Astrocyte of the spinal cord (primary cell): Measurements from ENCODE around the gene C1orf141.
"Not testable (repeated sequence)": the region's sequence is repeated elsewhere in the genome, so short reads cannot be mapped to it uniquely, and the experiment has no call there.

Experiments used
- DNase-seq: peaks from one replicate; pipeline ENCODE4 v3.0.0; 2011; ENCODE audit warnings: low read depth, low spot score
- H3K4me3 ChIP-seq: 2 replicates; pipeline ENCODE4 v1.5.1; 2011; ENCODE audit warnings: low read depth, mild to moderate bottlenecking, low read length, moderate library complexity
- CTCF ChIP-seq: IDR thresholded peaks from 2 replicates; pipeline ENCODE4 v1.5.1; 2012; ENCODE audit warnings: low read depth, mild to moderate bottlenecking, low read length, inconsistent platforms
- in situ Hi-C: cut with HindIII; loops from 2 replicates; pipeline ENCODE4 v1.10.0; 2017; ENCODE audit warnings: low sequenced_read_pairs

C1orf141 gene

DNA sequence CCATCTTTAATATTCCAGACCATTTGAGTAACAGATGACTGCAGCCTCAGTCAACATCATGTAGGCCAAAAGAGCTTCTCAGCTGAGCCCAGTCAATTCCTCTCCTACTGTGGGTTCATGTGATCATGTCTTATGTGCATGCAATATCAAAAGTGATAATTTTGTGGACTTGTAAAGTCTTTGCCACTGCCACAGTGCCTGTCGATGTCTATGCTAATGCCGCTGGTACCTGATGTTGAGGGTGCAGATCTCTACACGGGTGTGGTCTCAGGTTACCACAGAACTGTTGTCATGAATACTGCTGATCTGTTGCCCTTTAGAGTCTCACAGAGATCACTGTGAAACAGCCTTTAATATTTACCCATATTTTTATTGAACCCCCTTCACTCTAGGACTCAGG lies 11.3 kb upstream of the C1orf141 start:
- no peak overlapping the region for H3K4me3 ChIP-seq
- DNase-seq = no peak
- in situ Hi-C loops = no loop called here
- TF ChIP-seq CTCF = no peak

GRCh38 chr1:67144696-67145095 lies 9.9 kb upstream of the C1orf141 start:
- H3K4me3 ChIP-seq = no peak overlapping the region
- peak; percentile 37 for TF ChIP-seq CTCF
- no peak for DNase-seq
- in situ Hi-C loops = no loop called here

DNA sequence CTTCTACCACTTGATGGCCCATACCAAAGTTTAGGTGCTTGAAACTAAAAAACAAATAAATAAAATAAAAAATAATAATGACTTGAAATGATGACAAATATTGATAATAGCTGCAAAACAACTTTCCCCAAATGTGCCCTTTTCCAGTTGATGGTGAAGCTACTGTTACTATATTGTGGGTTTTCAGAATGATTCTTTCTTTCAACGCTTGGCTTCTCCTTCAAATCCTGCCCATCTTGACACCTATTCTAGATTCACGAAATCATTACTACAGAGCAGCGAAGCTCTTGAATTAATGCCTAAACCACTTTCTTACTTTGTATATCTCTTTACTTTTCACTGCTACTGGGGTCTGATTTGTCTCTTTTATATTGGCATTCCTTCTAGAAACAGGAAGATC lies 9.2 kb upstream of the C1orf141 start:
- in situ Hi-C loops = no loop called here
- TF ChIP-seq CTCF = no peak
- H3K4me3 ChIP-seq = no peak overlapping the region
- no peak for DNase-seq

DNA sequence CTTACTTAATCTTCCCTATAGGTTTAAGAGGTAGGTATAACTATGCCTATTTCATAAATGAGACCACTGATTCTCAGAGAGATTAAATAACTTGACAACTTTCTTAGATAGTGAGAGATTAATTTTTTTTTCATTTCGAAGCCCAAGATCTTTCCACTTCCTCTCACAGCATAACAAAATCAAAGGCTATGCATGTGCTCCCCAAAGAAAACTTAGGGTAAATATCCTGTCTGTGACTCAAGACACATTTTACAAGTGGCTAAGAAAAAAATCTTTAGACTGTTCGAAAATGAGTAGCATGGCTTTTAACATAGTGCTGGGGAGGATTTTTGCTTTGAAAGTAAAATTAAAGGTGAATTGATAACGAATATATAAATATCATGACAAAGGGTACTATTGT lies 8.2 kb upstream of the C1orf141 start:
- TF ChIP-seq CTCF = no peak
- no peak for DNase-seq
- in situ Hi-C loops = no loop called here
- no peak overlapping the region for H3K4me3 ChIP-seq

DNA sequence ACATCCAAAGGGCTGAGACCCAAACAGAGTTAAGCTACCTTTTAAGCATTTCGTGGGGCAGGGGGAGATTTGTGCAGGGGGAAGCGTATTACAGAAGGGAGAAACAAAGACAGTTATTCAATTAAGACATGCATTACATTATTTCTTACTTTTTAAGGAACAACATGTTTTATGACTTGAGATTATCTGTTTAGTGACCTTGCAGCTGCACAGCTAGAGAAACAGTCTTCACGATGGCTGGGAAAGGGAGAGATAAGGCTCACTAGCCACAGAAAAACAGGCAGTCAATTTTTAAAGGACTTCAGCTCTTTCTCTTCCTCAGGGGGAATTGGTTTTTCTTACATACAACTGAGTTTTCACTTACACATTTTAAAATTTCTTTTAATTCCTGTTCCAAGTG lies 7.1 kb upstream of the C1orf141 start:
- DNase-seq, in situ Hi-C loops: not testable (repeated sequence)

DNA sequence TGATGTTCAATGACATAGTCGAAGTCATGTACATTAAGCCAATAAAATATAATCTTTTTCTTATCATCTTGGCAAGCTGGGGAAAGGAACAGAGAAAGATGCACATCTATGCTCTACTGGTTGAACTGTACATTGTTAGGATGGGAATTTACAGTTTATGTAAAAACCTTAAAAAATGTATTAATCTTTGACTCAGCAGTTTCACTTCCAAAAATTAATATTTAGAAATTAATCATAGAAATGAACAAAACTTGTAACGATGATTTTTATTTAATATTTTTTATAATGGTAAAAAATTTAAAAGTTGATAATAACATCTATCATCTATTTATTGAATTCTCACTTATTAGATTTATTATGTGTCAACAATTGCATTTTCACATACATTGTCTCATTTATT lies 5.7 kb upstream of the C1orf141 start:
- H3K4me3 ChIP-seq = no peak overlapping the region
- in situ Hi-C loops = no loop called here
- TF ChIP-seq CTCF = no peak
- no peak for DNase-seq

More for the DNA sequence above, 7.1 kb upstream of the C1orf141 start:
- H3K4me3 ChIP-seq = not testable (repeated sequence)

GRCh38 chr1:67138813-67139499 lies 4.2 kb upstream of the C1orf141 start:
- TF ChIP-seq CTCF = no peak
- no peak overlapping the region for H3K4me3 ChIP-seq
- in situ Hi-C loops = no loop called here
- no peak for DNase-seq
